ENCODE results near the gene INSIG1.

Gene INSIG1

DNA sequence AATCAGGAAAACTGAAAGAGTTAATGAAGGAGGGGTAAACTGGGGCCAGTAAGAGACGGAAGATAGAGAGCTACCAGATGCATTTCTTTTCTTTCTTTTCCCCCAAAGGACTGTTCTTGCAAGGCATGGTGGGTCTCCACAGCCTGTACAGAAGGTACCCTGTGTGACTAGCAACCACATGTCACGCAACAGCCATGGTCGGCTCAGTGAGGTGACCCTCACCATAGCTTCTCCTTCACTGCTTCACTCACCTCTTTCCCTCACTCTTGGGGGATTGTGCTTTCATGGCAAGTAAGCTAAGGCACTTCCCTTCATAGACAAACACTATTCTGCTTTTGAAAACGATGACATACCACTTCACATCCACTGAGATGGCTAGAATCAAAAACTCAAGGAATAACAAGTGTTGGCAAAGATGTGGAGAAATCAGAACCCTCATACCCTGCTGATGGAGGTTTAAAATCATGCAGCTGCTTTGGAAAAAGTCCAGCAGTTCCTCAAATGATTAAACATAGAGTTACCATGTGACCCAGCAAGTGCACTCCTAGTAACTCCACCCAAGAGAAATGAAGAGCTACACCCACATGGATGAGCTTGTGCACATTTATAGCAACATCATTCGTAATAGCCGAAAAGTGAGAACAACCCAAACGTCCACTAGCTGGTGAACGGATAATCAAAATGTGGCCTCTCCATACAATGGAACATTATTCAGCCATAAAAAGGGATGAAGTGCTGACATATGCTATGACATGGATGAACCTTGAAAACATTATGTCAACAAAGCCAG, 3.8 kb upstream of the INSIG1 start:
- Histone ChIP-seq H3K4me1 (ENCODE audit: control insufficient read depth, insufficient read depth, low read length) (no peaks in the 10 kb centered on the region), H3K27ac (ENCODE audit: extremely low read depth, low read depth, low read length) (no peak overlapping the region), H3K4me3 (ENCODE audit: low read depth, low read length) (no peak overlapping the region), H3K9me3 (ENCODE audit: control insufficient read depth, insufficient read depth, low read depth, low read length) (no peaks in the 10 kb centered on the region), H3K36me3 (ENCODE audit: control insufficient read depth in 2 of 2, insufficient read depth in 1 of 2, low read length in 2 of 2) (no peaks in the 10 kb centered on the region)
- TF ChIP-seq MZF1 (tag by site-specific recombination; IDR thresholded peaks at IDR 0.05; ENCODE audit: borderline replicate concordance) (no peak), ZNF146 (tag by site-specific recombination; IDR thresholded peaks at IDR 0.05) (peak; percentile 88)
- TF ChIP-seq, protein P1, sequence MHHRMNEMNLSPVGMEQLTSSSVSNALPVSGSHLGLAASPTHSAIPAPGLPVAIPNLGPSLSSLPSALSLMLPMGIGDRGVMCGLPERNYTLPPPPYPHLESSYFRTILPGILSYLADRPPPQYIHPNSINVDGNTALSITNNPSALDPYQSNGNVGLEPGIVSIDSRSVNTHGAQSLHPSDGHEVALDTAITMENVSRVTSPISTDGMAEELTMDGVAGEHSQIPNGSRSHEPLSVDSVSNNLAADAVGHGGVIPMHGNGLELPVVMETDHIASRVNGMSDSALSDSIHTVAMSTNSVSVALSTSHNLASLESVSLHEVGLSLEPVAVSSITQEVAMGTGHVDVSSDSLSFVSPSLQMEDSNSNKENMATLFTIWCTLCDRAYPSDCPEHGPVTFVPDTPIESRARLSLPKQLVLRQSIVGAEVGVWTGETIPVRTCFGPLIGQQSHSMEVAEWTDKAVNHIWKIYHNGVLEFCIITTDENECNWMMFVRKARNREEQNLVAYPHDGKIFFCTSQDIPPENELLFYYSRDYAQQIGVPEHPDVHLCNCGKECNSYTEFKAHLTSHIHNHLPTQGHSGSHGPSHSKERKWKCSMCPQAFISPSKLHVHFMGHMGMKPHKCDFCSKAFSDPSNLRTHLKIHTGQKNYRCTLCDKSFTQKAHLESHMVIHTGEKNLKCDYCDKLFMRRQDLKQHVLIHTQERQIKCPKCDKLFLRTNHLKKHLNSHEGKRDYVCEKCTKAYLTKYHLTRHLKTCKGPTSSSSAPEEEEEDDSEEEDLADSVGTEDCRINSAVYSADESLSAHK (tag by site-specific recombination; IDR thresholded peaks at IDR 0.05) = no peak
- ChIA-PET CTCF (interaction anchor here (0.7 to 1.9 kb wide), 2 partner anchors 51 to 243 kb away, joined by 3 to 4 read pairs; no protein-coding TSS in a partner anchor), POLR2A (no interaction called here)

DNA sequence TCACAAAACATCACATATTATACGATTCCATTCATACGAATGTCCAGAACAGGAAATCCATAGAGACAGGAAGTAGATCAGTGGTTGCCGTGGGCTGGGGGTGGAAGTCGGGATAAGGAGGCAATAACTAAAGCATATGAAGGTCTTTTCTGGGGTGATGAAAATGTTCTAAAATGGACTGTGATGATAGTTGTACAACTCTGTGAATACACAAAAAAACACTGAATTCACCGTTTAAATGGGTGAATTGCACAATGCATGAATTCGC, 3.2 kb upstream of the INSIG1 start:
- no peak overlapping the region for H3K27ac ChIP-seq (ENCODE audit: extremely low read depth, low read depth, low read length)
- ChIA-PET CTCF (interaction anchor here (0.7 to 1.9 kb wide), 2 partner anchors 51 to 242 kb away, joined by 3 to 4 read pairs; no protein-coding TSS in a partner anchor), POLR2A (no interaction called here)

DNA sequence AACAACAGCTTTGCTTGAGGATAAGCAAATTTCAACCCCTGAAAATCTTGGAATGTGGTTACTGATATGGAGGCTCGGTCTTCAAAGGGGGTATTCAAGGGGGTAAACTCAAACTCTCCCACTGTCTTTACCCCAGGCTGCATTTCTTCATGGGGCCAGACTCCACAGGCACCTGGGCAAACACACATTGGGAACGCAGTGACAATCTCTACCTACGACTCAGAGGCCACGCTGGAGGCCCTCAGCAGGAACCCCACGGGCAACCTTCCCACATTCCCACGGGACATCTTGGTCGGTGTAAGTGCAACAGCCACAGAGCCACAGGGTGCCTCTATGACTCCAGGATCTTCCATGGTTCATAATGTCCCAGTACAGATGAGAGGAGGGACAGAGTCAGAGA, 2.2 kb upstream of the INSIG1 start:
- no peaks in the 10 kb centered on the region for H3K36me3 ChIP-seq (ENCODE audit: control insufficient read depth in 2 of 2, insufficient read depth in 1 of 2, low read length in 2 of 2)
- no peak overlapping the region for H3K4me3 ChIP-seq (ENCODE audit: low read depth, low read length)
- POLR2A ChIA-PET = interaction anchor here (4.5 kb wide), 1 partner anchor 91 kb away, joined by 16 read pairs; no protein-coding TSS in a partner anchor
- TF ChIP-seq GLIS2 (tag by site-specific recombination; IDR thresholded peaks at IDR 0.05) (0 out of 2 replicates have a peak, but pooled peaks have one; percentile 27), IKZF3 (tag by site-specific recombination; IDR thresholded peaks at IDR 0.05) (0 out of 2 replicates have a peak, but pooled peaks have one; percentile 14), ZNF292 (tag by site-specific recombination; IDR thresholded peaks at IDR 0.05; ENCODE audit: borderline replicate concordance, low read depth) (no peak), ZNF114 (tag by site-specific recombination; IDR thresholded peaks at IDR 0.05) (no peak), ZNF341 (tag by site-specific recombination; IDR thresholded peaks at IDR 0.05; ENCODE audit: low read depth) (0 out of 2 replicates have a peak, but pooled peaks have one; percentile 25), ZIC2 (tag by site-specific recombination; IDR thresholded peaks at IDR 0.05) (peak; percentile 93), GLIS1 (tag by site-specific recombination; IDR thresholded peaks at IDR 0.05) (peak; percentile 84)
- CTCF ChIA-PET = interaction anchor here (0.5 to 1.9 kb wide), 3 partner anchors 50 to 369 kb away, joined by 3 to 4 read pairs (median 4); no protein-coding TSS in a partner anchor
- no peaks in the 10 kb centered on the region for H3K9me3 ChIP-seq (ENCODE audit: control insufficient read depth, insufficient read depth, low read depth, low read length)
- no peak overlapping the region for H3K27ac ChIP-seq (ENCODE audit: extremely low read depth, low read depth, low read length)
- H3K4me1 ChIP-seq (ENCODE audit: control insufficient read depth, insufficient read depth, low read length) = peaks cover 3% of the 10 kb centered on the region; the same call in 1 of the 2 replicates

More for the DNA sequence above, 3.2 kb upstream of the INSIG1 start:
- TF ChIP-seq ZNF157 (tag by site-specific recombination; IDR thresholded peaks at IDR 0.05) = no peak
- 0 out of 2 replicates have a peak, but pooled peaks have one; percentile 1 for TF ChIP-seq ZNF146 (tag by site-specific recombination; IDR thresholded peaks at IDR 0.05)
- TF ChIP-seq, protein P2, sequence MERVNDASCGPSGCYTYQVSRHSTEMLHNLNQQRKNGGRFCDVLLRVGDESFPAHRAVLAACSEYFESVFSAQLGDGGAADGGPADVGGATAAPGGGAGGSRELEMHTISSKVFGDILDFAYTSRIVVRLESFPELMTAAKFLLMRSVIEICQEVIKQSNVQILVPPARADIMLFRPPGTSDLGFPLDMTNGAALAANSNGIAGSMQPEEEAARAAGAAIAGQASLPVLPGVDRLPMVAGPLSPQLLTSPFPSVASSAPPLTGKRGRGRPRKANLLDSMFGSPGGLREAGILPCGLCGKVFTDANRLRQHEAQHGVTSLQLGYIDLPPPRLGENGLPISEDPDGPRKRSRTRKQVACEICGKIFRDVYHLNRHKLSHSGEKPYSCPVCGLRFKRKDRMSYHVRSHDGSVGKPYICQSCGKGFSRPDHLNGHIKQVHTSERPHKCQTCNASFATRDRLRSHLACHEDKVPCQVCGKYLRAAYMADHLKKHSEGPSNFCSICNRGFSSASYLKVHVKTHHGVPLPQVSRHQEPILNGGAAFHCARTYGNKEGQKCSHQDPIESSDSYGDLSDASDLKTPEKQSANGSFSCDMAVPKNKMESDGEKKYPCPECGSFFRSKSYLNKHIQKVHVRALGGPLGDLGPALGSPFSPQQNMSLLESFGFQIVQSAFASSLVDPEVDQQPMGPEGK (tag by site-specific recombination; IDR thresholded peaks at IDR 0.05) = no peak
- TF ChIP-seq ZNF626 (tag by site-specific recombination; IDR thresholded peaks at IDR 0.05) = no peak
- TF ChIP-seq ZNF585B (tag by site-specific recombination; IDR thresholded peaks at IDR 0.05) = no peak
- Histone ChIP-seq H3K4me3 (ENCODE audit: low read depth, low read length) (no peak overlapping the region), H3K4me1 (ENCODE audit: control insufficient read depth, insufficient read depth, low read length) (0 out of 2 replicates have a peak, but pooled peaks cover under 1% of the 10 kb centered on the region), H3K36me3 (ENCODE audit: control insufficient read depth in 2 of 2, insufficient read depth in 1 of 2, low read length in 2 of 2) (no peaks in the 10 kb centered on the region), H3K9me3 (ENCODE audit: control insufficient read depth, insufficient read depth, low read depth, low read length) (no peaks in the 10 kb centered on the region)
